Measurements from ENCODE around the gene LNX2.

Gene LNX2

DNA sequence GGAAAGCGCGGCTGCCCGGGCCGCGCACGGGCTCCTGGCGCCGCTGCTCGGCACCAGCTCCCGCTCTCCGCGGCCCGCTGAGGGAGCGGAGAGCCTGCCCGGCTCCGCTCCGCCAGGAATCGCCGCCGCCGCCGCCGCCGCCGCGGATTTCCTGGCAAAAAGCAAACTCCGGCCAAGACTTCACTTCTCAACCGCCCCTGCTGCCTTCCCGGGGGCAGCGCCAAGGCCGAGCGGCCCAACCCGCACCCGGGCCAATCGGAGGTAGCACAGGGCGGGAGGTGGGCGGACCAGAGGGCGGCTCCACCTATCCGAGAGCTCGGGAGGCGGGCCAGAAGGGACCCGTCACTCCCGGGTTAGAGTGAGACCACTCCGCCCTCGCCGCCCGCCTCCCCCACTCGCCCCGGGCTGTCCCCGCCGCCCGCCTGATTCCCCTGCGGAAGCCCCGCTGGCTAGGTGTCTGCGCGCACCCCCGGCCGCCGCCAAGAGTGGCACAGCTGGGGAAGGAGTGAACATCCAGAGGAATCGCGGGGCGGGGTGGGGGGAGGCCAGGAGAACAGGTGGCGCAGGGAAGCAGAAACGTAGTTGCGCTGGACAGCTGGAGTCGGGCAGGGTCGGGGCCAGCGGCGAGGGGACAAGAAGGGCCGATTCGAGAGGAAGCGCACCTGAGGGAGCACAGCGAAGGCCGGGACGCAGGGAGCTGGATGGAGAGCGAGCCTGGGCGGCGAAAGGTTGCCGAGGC lies at the start of gene LNX2:
LNX2 (minus strand) TSS at position 153 of the 739 bp plus-strand sequence. CDS start 38,826 bp downstream, outside the sequence.
- DNase-seq (ENCODE audit: low read depth) = no peak

DNA sequence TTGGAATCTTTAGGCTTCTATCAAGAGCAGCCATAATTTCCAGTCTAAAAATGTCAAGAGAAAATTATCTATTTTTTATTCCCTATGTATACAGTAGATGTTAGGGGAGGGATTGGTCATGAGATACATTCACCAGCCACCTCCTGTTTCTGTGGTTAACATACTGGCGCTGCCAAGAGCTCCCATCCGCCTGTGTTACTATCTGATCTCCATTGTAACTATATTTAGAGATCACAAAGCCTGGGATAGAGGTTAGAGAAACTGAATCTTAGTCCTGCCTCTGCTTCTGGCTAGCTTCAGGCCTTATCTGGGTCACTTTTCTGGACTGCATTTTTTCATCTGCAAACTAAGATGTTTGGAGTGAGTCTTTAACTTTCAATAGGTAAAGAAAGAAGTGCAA lies 47.6 kb upstream of the LNX2 start:
- DNase-seq (ENCODE audit: low read depth) = no peak

DNA sequence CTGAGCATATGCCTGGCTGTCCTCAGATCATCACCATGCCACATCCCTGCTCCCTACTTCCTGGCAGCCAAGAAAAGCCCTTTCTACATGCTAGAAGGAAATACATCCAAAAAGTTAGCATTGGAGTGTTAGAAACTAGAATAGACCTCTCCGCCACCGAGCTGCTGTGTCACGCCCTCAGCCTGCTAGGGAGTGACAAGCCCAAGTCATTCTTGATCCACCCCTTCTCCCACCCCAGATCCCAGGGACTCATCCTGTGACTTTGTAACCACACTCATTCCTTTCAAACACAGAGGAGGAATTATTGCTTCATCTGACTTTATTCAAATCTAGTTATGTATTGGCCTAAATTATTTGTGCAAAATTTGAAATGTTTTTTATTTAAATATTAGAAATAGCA lies 46.6 kb upstream of the LNX2 start:
- no peak for DNase-seq (ENCODE audit: low read depth)

DNA sequence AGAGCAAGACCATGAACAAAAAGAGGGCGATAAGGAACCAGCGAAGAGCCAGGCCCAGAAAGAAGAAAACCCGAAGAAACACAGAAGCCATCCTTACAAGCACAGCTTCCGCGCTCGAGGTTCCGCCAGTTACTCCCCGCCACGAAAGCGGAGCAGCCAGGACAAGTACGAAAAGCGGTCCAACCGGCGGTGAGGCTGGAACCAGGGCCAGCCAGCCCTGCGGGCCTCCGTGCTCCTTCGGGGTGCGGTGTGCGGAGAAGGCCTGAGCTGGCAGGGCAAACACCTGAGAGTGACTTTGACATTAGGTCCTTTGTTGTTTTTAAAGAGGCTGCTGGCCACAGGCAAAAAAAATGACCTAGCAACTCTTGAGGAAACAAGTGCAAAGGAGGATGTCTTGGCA lies 45.4 kb upstream of the LNX2 start:
- no peak for DNase-seq (ENCODE audit: low read depth)

DNA sequence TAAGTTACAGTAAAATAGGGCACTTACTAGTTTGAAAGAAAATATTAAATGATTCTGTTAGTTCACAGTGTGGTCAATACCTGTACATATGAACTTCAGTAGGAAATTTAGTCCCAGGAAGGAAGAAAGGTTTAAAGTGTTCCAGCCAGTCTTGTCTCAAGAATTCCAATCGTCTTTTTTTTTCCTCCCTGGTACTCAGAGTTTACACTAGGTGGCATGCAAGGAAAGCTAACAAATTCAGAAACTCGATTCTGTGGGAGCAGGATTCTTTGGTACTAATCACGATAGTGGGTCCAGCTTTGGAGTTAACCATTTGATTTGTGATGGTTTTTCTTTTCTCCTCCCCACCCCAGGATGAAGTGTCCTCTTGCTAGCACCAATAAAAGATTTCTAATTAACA lies 45.0 kb upstream of the LNX2 start:
- no peak for DNase-seq (ENCODE audit: low read depth)

DNA sequence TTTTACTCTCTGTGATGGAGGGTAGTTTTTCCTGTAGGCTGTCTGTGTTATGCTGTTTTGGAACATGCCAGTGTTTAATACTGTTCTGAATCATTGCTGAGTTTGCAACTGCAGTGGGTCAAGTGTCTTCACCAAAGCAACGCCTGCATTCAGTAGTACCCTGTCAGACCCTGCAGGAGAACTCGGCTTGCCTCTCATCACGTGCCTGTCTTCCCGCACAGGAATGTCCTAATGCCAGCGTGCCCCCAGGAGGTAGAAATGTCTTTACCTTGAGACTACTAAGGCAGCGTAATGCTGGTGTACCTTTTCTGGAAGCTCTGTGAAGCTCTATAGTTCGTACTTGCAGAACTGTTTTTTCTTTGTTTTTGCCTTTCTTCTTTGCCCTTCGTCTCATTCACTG lies 43.6 kb upstream of the LNX2 start:
- no peak for DNase-seq (ENCODE audit: low read depth)

DNA sequence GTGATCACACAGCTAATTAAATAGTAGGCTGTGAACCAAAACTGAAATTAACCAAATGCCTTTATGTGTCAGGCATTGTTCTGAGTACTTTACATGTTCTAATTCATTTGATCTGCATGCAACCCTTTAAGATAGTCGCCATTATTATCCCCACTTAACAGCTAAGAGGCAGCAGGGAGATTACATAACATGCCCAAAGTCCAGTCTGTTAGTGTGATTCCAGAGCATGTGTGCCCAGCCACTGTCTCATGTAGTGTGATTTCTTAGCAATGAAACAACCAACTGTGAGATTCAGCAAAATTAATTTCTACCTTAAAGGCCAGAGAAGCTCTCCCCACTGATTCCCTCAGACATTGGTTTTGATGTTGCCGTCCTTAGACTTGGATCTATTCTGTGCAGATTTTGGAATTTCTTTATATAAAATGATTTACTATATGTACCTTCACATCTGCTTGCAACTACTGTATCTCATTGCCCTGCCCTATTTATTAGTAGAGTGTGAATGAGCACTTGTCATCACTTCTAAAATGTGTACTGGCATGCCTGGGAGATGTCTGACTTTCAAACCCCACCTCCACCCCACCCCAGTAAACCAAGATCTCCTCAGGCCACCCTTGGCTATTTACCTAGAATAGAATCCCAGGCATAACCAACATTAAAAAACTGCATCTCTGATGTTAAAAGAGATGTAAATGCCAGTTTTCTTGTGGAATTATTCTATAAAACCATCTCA lies 42.6 kb upstream of the LNX2 start:
- DNase-seq (ENCODE audit: low read depth) = no peak

DNA sequence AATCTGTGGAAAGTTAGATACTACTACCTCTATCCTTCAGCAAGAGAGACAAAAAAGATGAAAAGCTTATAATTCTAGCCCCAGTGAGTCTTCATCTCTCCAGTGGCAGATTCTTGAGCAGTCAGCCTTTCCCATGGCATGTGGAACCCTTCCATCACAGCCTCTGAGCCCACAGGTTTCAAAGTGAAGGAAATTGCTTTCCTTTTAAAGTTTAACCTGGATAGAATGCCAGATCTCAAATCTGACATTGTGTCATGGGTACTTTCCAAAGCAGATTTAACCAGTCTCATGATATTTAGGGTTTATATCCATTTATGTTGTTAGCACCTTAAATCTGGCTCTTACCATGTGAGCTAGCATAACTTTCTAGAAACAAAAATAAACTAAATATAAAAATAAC lies 40.7 kb upstream of the LNX2 start:
- no peak for DNase-seq (ENCODE audit: low read depth)

DNA sequence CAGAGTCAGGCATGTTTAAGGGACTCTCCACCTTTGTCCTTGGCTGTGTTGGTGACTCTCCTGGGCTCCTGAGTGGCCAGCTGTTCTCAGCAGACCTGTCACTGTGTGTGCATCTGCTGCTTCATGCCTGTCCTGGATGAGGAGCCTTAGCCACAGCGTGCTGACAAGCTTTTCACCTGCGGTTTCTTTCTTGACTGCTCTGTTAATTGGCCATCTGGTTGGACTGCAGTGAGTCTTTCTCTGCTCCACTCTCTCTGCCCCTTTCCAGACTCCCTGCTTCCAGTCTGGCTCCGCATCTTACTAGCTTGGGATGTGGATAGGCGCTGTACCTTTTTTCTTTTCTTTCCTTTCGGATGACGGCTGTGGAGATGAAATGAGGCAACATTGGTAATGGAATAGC lies 40.2 kb upstream of the LNX2 start:
- no peak for DNase-seq (ENCODE audit: low read depth)

DNA sequence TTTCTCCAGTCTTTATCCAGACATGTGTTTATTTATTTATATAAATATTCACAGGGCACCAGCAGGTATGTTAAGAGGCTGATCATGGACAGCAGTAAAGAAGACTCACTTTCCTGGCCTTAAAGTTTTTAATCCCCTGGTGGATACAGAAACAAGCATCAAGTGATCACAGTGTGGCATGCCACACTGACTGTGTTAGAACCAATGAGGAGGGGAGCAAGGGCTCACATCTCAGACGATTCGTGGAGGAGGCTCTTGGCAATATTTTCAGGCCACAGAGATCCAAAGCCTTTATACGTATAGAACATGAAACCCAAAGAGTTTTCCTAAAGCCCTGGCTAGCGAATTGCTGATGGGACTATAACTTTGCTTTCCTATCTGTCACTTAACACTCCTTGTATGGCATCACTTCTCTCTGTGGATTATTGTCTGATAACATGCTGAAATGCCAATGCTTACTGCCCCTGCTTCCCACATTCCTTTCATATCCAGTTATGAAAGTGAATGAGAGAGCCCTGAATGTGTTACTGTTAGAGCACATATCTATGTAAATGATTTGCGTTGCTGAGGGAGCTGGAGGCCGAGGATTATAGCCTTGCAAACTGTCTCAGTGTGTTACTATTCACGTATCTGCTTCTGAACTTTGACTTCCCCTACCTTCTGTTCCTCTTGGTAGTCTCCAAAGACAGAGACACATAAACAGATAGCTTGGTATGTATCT lies 39.0 kb upstream of the LNX2 start:
- no peak for DNase-seq (ENCODE audit: low read depth)

DNA sequence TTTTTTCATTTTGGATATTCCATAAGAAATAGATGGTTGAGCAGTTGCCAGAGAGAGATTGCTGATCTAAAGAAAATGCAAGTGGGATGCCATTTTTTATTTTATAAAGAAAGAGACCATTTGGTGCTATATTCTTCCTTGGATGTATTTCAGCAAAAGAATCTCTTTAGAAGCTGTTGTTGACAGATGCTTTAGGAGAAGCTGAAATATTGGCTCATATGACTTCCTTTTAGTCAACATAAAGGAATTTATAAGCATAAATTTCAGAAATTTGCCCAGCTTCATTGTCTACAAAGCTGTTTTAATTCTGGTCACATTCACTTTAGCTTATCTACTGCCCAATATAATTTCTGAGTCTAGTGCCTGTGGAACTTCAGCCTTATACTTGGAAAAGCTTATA lies 38.2 kb upstream of the LNX2 start:
- no peak for DNase-seq (ENCODE audit: low read depth)

DNA sequence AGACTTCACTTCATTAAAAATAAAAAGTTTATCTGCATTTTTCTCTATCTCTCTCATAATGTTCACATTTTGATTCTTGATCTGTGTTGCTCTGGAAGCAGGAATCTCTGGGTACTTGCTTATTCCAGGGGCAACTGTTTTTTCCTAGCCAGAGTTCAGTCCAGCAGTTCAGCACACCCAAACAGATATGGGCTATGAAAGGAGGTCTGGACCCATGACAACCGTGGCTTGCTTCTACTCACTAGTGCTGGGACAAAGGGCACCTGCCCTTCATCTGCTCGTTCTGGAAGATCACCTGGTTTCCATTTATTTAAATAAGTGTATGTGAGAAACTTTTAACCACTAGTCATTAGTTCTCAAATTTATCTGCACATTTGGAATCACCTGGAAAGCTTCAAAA lies 37.4 kb upstream of the LNX2 start:
- DNase-seq (ENCODE audit: low read depth) = no peak

DNA sequence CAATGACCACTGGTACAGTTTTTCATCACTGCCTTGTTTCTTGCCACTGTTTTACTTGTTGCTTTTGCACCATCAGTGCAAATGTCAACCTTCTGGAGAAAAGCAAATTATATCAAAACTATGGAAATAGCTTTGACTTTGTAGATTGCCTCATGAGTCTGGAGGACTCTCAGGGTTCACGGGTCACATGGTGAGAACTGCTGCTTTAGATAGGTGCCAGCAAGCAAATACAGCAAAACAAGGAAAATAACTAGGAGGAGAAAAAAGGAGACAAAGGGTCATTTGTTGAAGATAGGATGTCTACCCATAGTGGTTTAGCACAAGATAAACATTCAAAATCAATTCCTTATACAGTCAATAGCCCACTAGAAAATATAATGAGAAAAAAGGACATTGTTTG lies 34.5 kb upstream of the LNX2 start:
- no peak for DNase-seq (ENCODE audit: low read depth)

DNA sequence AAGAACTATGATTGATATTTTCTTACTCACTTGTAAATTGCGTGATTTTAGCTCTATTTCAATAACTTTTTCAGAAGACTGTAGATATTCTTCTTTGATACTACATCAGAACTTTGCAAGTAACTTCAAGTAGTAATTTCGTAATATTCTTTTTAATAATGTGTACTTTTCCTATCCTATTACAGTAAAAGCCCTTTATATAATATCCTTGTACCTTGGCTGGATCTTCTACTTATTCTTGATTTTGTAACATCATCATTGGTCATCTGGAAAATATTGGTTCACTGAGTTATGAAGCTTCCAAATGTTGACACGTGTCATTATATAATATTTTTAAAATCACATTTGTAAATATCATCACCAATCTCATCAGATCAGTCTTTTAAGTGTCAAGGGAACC lies 33.7 kb upstream of the LNX2 start:
- no peak for DNase-seq (ENCODE audit: low read depth)

DNA sequence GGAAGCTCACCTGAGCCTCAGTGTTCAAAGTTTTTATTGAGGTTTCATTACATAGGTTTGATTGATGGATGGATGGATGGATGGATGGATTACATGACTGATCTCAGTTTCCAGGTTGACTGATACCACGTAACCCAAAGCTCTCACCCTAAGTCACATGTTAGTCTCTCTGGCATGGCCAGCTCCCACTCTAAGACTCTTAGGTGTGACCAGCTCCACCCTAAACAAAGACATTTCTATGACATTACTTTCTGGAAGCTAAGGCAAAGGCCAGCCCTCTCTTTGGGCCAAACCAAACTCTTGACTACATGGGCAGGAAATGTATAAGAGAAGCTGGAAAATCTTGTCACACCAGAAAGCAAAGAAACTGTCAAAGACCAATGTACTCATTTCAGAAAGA lies 30.0 kb upstream of the LNX2 start:
- DNase-seq (ENCODE audit: low read depth) = no peak

DNA sequence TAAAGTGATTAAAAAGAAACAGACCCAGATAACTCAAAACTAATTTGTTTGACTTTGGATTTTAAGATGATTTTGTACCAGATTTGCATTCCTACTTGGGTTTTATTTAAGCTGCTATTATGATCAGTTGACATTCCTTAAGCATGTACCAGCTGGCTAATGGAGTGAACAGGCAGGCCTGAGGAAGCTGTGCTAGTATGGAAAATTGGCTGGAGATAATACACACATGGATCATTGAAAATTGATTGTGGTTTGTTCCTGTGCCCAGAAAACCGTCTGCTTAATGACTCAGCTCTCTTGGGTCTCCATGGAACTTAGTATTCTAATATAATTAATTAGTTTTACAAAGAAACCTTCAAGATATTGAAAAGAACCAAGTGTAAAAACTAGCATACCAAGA lies 24.0 kb upstream of the LNX2 start:
- peak; percentile 1 for DNase-seq (ENCODE audit: low read depth)

DNA sequence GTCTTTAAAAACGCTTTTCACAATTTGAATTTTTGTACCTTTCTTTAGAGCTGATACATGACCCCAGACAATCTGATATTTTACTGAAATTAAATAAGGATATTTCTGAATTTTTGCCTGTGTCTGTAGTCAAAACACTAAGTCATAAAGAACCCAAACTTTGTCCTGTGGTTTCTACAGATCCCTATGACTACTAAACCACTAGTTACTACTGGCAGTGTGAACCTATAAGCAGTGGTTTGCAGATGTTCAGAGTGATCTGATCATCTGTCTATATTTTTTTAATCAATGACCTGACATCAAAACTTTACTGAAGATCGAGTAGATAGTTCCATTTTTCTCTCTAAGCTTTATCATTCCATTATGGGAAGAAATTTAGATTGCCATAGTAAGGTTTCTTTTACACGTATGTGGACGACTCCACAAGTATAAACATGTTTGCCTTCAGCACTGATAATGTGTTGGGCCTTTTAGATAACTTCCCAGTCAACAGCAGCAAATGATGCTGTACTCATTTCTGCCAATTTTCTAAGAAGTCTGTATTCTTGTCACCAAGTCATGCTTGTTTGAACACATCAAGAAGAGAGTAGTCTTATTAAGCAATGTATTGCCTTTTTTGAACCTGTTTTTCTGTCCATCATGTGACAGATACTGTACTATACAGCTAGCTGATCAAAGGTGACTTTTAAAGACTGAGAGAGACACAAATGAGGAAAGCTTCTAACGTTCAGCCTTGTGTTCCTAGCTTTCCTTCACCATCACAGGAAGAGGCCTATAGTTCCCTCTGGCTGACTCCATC lies 23.2 kb upstream of the LNX2 start:
- DNase-seq (ENCODE audit: low read depth) = no peak

DNA sequence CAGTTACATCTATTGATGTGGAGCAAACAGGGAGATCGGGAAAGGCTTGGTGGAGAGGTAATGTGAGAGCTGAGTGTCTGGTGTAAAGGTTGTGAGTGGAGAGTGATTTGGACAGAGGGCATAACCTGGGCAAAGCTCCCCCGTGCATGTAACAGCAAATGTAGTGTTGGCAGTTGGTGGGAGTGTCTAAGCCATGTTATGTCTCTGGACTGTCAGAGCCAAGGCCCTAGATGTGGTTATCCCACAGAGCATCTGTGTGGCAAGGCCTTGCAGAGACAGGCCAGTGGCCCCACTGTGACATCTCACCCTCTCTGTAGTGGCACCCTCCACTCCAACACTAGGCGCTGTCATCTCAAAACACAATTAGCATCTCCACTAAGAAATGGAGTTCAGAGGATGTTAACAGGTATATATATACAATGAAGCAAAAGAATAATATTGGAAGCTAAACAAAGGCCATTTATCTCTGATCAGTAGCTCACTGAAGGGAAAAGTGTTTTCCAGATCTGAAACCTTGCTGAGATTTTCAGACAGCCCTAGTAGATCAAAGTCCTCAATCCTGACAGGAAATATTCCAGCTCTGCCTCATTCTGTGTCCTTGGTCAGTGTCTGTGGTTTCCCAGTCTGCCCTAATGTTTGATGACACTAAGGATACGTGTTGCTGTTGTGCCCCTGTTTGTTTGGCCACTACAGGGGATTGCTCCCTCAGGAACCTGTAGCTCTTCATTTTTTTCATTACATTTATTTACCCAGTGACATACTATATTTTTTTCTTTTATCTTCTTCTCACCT lies 21.6 kb upstream of the LNX2 start:
- DNase-seq (ENCODE audit: low read depth) = no peak

DNA sequence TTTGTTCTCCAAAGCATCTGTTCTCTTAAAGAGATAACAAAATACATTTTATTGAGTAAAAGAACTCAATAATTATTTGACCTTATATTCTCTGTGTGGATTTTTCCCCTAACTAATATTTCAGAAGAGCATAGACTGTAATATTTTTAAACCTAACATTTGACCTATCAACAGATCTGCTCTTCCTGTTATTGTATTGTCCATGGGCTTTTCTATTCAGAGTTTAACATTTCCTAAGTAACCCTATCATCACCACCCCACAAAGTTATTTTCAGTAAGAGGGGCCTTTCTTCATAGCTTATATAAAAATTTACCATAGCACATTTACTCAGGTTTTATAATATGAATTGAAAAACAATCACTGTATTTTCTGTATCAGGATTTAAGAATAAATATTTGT lies 18.9 kb upstream of the LNX2 start:
- DNase-seq (ENCODE audit: low read depth) = no peak

DNA sequence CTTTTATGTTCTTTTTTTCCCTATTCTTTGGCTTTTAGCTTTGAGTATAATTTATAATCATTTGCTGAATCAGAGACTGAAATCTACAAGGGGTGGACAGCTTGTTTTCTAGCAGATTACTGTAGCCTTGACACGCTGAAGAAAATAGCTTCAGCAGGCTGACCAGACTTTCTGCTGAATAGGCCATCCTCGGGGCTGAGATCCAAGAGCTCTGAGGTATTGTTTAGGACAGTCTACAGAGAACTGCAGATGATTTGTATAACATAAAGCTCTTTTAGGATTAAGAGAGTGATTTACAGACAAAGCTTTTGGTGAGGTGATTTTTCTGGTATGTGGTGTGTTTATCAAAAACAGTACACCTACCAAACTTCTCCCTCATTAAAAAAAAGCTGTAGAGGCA lies 18.2 kb upstream of the LNX2 start:
- no peak for DNase-seq (ENCODE audit: low read depth)

DNA sequence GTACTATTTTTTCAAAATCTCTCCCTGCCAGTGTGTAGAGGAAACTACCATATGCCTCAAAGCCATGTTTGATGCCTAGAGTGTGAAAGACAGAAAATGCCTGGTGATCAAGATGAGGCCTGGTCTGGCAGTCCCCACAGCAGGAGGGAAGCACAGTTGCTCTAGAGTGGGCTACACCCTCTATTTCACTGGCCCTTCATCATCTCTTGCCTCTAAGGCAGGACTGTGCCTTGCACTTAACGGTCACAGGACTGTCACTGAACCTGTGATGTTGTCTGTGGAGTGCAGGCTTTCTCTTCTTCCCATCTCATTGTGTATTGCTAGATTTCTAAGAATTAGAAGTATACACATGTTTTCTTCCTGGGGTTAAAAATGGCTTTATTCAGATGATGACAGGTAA lies 17.7 kb upstream of the LNX2 start:
- DNase-seq (ENCODE audit: low read depth) = no peak

DNA sequence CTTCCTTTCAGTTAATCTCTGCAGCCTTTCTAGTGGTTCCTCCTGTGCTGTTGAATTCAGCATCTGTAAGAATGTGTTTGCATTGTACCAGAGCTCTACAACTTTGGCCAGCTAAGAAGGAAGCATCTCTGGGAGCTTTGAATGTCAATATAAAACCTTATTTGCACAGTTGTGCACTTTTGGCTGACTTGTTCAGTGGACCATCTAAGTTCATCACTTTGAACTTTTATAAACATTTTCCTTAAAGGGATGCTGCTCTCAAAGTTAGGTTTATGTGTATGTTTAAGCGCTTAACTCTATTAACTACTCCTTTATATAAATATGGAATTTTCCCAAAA lies 16.9 kb upstream of the LNX2 start:
- DNase-seq (ENCODE audit: low read depth) = no peak
